ENCODE data around the gene DCK.
"Not testable (repeated sequence)": the region's sequence is repeated elsewhere in the genome, so short reads cannot be mapped to it uniquely, and the experiment has no call there.

The DCK gene

GRCh38 chr4:70997546-70997945 lies 4.1 kb downstream of the DCK start:
- no peak for DNase-seq (ENCODE audit: extremely low spot score)
- TF ChIP-seq CTBP1 (IDR thresholded peaks at IDR 0.05; ENCODE audit: borderline replicate concordance) (no peak), FOXA1 (IDR thresholded peaks at IDR 0.05) (no peak), HDGF (IDR thresholded peaks at IDR 0.05; ENCODE audit: borderline replicate concordance) (no peak), ARNT (IDR thresholded peaks at IDR 0.05) (no peak), NFRKB (IDR thresholded peaks at IDR 0.05) (no peak), L3MBTL2 (conservative IDR thresholded peaks at IDR 0.05) (no peak), FOXK2 (IDR thresholded peaks at IDR 0.05) (no peak), BHLHE40 (IDR thresholded peaks at IDR 0.05; ENCODE audit: borderline replicate concordance) (no peak), SP1 (IDR thresholded peaks at IDR 0.05) (no peak), LEF1 (IDR thresholded peaks at IDR 0.05; ENCODE audit: borderline replicate concordance) (no peak), ZNF384 (IDR thresholded peaks at IDR 0.05) (no peak)
- ChIA-PET CTCF (no interaction called here), POLR2A (no interaction called here)

DNA sequence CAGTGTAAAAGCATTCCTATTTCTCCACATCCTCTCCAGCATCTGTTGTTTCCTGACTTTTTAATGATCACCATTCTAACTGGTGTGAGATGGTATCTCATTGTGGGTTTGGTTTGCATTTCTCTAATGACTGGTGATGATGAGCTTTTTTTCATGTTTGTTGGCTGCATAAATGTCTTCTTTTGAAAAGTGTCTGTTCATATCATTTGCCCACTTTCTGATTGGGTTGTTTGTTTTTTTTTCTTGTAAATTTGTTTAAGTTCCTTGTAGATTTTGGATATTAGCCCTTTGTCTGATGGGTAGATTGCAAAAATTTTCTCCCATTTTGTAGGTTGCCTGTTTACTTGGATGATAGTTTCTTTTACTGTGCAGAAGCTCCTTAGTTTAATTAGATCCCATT lies 6.2 kb downstream of the DCK start:
- DNase-seq (ENCODE audit: extremely low spot score); CTCF ChIA-PET; POLR2A ChIA-PET: not testable (repeated sequence)

DNA sequence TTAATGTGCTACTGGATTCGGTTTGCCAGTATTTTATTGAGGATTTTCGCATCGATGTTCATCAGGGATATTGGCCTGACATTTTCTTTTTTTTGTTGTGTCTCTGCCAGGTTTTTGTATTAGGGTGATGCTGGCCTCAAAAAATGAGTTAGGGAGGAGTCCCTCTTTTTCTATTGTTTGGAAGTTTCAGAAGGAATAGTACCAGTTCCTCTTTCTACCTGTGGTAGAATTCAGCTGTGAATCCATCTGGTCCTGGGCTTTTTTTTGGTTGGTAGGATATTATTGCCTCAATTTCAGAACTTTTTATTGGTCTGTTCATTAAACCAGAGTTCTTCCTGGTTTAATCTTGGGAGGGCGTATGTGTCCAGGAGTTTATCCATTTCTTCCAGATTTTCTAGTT lies 7.9 kb downstream of the DCK start:
- DNase-seq (ENCODE audit: extremely low spot score); CTCF ChIA-PET: not testable (repeated sequence)
- POLR2A ChIA-PET: interaction anchor here (0.6 kb wide), 1 partner anchor 93 kb away, joined by 4 read pairs; no protein-coding TSS in a partner anchor

DNA sequence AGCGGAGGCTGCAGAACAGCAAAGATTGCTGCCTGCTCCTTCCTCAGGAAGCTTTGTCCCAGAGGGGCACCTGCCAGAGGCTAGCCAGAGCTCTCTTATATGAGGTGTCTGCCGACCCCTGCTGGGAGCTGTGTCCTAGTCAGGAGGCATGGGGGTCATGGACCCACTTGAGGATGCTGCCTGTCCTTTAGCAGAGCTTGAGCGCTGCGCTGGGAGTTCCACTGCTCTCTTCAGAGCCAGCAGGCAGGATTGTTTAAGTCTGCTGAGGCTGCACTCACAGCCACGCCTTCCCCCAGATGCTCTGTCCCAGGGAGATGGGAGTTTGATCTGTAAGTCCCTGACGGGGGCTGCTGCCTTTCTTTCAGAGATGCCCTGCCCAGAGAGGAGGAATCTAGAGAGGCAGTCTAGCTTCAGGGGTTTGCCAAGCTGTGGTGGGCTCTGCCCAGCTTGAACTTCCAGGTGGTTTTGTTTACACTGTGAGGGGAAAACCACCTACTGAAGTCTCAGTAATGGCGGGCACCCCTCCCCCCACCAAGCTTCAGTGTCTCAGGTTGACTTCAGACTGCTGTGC lies 10.9 kb downstream of the DCK start:
- CTCF ChIA-PET: no interaction called here
- no peak for DNase-seq (ENCODE audit: extremely low spot score)
- POLR2A ChIA-PET: interaction anchor here (1.1 kb wide), 1 partner anchor 11 kb away, joined by 4 read pairs; the partner anchor contains the start of gene DCK
- TF ChIP-seq LEF1 (IDR thresholded peaks at IDR 0.05; ENCODE audit: borderline replicate concordance) (no peak), BHLHE40 (IDR thresholded peaks at IDR 0.05; ENCODE audit: borderline replicate concordance) (no peak), SP1 (IDR thresholded peaks at IDR 0.05) (no peak), L3MBTL2 (conservative IDR thresholded peaks at IDR 0.05) (no peak), FOXA1 (IDR thresholded peaks at IDR 0.05) (no peak), HDGF (IDR thresholded peaks at IDR 0.05; ENCODE audit: borderline replicate concordance) (no peak), ELF4 (IDR thresholded peaks at IDR 0.05) (no peak), CTBP1 (IDR thresholded peaks at IDR 0.05; ENCODE audit: borderline replicate concordance) (no peak), ZNF384 (IDR thresholded peaks at IDR 0.05) (no peak)
- TF ChIP-seq, protein P1, sequence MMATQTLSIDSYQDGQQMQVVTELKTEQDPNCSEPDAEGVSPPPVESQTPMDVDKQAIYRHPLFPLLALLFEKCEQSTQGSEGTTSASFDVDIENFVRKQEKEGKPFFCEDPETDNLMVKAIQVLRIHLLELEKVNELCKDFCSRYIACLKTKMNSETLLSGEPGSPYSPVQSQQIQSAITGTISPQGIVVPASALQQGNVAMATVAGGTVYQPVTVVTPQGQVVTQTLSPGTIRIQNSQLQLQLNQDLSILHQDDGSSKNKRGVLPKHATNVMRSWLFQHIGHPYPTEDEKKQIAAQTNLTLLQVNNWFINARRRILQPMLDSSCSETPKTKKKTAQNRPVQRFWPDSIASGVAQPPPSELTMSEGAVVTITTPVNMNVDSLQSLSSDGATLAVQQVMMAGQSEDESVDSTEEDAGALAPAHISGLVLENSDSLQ (IDR thresholded peaks at IDR 0.05): no peak

- CTCF ChIA-PET; POLR2A ChIA-PET; DNase-seq (ENCODE audit: extremely low spot score): not testable (repeated sequence)
Measured at GRCh38 chr4:71005025-71005424, 11.6 kb downstream of the DCK start.

DNA sequence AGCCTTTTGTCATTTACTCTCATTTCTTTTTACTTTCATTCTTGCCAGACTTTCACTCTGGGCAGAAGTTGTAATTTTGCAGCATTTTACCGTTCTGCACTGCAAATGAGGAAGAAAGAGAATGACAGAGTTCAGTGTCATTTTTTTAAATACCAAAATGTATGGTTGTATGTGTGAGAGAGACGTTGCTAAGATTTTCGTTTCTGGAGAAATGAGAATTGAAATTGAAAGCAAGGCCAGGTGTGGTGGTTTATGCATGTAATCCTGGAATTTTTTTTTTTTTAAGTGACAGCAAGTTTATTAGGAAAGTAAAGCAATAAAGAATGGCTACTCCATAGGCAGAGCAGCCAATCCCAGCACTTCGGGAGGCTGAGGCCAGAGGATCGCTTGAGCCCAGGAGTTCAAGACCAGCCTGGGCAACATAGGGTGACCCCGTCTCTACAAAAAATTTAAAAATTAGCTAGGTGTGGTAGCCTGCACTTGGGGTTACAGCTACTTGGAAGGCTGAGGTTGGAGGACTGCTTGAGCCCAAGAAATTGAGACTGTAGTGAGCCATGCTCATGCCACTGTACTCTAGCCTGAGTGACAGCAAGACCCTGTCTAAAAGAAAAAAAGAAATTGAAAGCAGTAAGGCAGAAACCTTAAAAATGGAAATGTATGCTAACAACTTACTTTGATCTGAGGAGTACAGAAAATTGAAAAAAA lies 12.9 kb downstream of the DCK start:
- no peak for TF ChIP-seq FOXA1 (IDR thresholded peaks at IDR 0.05)
- ChIA-PET CTCF (no interaction called here), POLR2A (no interaction called here)
- no peak for DNase-seq (ENCODE audit: extremely low spot score)

- TF ChIP-seq FOXA1 (IDR thresholded peaks at IDR 0.05): no peak
- TF ChIP-seq BHLHE40 (IDR thresholded peaks at IDR 0.05; ENCODE audit: borderline replicate concordance): no peak
- no peak for TF ChIP-seq ELF4 (IDR thresholded peaks at IDR 0.05)
- no peak for TF ChIP-seq CTBP1 (IDR thresholded peaks at IDR 0.05; ENCODE audit: borderline replicate concordance)
- no peak for TF ChIP-seq ZNF384 (IDR thresholded peaks at IDR 0.05)
- TF ChIP-seq ARNT (IDR thresholded peaks at IDR 0.05): no peak
- no peak for TF ChIP-seq SUZ12 (IDR thresholded peaks at IDR 0.05)
- no peak for TF ChIP-seq NFRKB (IDR thresholded peaks at IDR 0.05)
- no peak for TF ChIP-seq SP1 (IDR thresholded peaks at IDR 0.05)
- TF ChIP-seq TARDBP (IDR thresholded peaks at IDR 0.05): no peak
- no peak for TF ChIP-seq HDGF (IDR thresholded peaks at IDR 0.05; ENCODE audit: borderline replicate concordance)
- no peak for TF ChIP-seq L3MBTL2 (conservative IDR thresholded peaks at IDR 0.05)
- TF ChIP-seq, protein P1 (IDR thresholded peaks at IDR 0.05): no peak
- no peak for TF ChIP-seq LEF1 (IDR thresholded peaks at IDR 0.05; ENCODE audit: borderline replicate concordance)
- TF ChIP-seq FOXM1 (IDR thresholded peaks at IDR 0.05; ENCODE audit: borderline replicate concordance): no peak
- no peak for TF ChIP-seq FOXK2 (IDR thresholded peaks at IDR 0.05)
- POLR2A ChIA-PET: interaction anchor here (1.8 kb wide), 1 partner anchor 15 kb away, joined by 8 read pairs; the partner anchor contains the start of gene DCK
- no peak for DNase-seq (ENCODE audit: extremely low spot score)
- CTCF ChIA-PET: interaction anchor here (0.7 to 0.9 kb wide), 2 partner anchors 11 to 410 kb away, joined by 3 read pairs; no protein-coding TSS in a partner anchor
Measured at GRCh38 chr4:71008196-71008595, 14.7 kb downstream of the DCK start.

GRCh38 chr4:71009086-71009485 lies 15.6 kb downstream of the DCK start:
- no peak for DNase-seq (ENCODE audit: extremely low spot score)
- TF ChIP-seq LEF1 (IDR thresholded peaks at IDR 0.05; ENCODE audit: borderline replicate concordance): no peak
- no peak for TF ChIP-seq SUZ12 (IDR thresholded peaks at IDR 0.05)
- TF ChIP-seq TARDBP (IDR thresholded peaks at IDR 0.05): no peak
- no peak for TF ChIP-seq ZNF384 (IDR thresholded peaks at IDR 0.05)
- no peak for TF ChIP-seq NFRKB (IDR thresholded peaks at IDR 0.05)
- CTCF ChIA-PET: no interaction called here
- POLR2A ChIA-PET: interaction anchor here (1.8 kb wide), 1 partner anchor 16 kb away, joined by 8 read pairs; the partner anchor contains the start of gene DCK

Data from HEK293T (cell line).